Pulmonary artery endothelial cell (primary cell): ENCODE measurements around the gene TIRAP. TPM values are rescaled to one million over a fixed set of nuclear protein-coding genes. Genes with fewer than 3 reads are reported as not detected.
"Not testable (repeated sequence)": the region's sequence is repeated elsewhere in the genome, so short reads cannot be mapped to it uniquely, and the experiment has no call there.

Experiments
- DNase-seq: peaks from one replicate; pipeline ENCODE4 v3.0.0-alpha.2; 2011; ENCODE audit warnings: low read depth, low spot score
- total RNA-seq: library from RNA; depleted of rRNA; stranded (reverse); fragments of >200 nt; gene quantifications from 2 replicates; pipeline ENCODE4 v1.2.3, GENCODE V29; 2014

TIRAP gene
- total RNA-seq, 1 donor from 2014 or later = 3.2 TPM

DNA sequence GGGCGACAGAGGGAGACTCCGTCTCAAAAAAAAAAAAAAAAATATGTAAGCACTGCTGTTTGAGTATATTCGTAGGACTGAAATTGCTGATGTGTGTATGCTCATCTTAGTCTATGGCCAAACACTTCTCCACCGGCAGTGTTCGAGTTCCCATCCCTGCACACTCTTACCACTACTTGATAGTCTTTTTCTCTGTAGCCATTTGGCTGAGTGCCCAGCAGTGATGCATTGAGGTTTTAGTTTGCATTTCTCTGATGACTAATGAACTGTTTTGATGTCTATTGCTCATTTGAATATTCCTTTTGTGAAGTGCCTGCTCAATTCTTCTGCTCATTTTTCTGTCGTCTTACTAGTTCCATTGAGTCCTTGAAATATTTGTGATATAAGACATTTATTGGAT lies 1.9 kb downstream of the TIRAP start:
- peak; percentile 77 for DNase-seq

DNA sequence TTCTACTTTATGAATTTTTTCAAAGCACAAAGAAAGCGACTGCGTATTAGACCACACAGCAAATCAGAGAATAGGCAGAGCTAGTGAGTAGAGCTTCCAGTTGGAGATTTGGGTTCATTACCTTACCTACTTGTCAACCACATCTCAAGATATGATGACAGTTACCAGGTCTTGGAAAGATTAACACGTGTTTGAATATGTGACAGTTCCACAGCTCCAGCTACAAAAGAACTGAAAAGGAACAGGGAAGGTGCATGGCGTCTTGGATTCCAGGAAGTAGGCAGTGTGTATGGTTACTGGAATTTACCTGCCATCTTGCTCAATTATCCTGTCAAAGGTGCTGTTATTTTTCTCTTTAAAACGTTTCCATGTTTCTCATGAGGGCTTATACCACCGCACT lies 5.3 kb downstream of the TIRAP start:
- DNase-seq = no peak

DNA sequence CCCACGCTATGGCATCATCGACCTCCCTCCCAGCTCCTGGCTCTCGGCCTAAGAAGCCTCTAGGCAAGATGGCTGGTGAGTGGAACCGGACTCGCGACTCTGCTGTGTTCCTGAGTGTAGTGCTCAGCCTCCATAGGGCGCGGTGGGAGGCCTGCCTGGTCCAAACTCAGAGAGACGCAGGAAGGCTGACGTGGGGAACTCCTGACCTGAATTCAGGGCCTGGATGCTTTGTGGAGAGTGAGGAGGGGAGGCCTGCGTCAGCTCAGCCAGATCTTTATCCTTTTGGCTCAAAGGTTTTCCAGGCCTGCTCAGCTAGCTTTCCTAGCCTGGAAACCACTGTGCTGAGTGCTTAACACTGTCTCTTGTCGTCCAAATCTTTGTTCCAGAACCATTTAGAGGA lies 8.0 kb downstream of the TIRAP start:
- no peak for DNase-seq

DNA sequence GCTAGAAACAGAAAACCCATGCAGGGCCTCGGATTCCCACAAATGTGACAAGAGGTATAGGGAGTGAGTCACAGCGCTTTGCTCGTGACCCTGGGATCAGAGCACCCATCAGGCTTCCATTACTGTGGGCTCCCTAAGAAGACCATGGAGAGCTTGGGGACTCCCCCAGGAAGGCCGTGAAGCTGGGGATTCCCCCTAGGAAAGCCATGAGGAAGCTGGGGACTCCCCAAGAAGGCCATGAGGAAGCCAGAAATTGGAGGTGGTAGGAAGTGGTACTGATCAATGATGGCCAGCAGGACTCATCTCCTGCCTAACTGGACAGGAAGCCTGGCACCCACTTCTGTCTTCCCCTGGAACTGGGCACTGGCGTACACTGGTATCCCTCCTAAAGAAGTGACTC lies 10.8 kb downstream of the TIRAP start:
- no peak for DNase-seq

DNA sequence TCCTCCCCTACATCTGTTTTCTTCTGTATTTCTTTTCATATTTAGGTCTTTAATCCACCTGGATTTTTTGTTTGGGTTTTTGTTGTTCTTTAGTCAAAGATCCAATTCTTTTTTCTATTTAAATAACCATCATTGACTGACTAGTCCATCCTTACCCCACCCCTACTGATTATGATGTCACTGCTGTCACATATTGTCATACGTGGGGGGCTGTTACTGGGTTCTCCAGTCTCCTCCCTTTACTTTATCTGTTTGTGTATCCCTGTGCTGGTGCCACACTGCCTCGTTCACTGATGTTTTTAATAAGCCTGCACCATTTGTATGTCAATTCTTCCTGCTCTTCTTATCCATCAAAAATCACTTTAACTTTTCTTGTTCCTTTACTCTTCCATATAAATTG lies 14.1 kb downstream of the TIRAP start:
- DNase-seq = no peak

DNA sequence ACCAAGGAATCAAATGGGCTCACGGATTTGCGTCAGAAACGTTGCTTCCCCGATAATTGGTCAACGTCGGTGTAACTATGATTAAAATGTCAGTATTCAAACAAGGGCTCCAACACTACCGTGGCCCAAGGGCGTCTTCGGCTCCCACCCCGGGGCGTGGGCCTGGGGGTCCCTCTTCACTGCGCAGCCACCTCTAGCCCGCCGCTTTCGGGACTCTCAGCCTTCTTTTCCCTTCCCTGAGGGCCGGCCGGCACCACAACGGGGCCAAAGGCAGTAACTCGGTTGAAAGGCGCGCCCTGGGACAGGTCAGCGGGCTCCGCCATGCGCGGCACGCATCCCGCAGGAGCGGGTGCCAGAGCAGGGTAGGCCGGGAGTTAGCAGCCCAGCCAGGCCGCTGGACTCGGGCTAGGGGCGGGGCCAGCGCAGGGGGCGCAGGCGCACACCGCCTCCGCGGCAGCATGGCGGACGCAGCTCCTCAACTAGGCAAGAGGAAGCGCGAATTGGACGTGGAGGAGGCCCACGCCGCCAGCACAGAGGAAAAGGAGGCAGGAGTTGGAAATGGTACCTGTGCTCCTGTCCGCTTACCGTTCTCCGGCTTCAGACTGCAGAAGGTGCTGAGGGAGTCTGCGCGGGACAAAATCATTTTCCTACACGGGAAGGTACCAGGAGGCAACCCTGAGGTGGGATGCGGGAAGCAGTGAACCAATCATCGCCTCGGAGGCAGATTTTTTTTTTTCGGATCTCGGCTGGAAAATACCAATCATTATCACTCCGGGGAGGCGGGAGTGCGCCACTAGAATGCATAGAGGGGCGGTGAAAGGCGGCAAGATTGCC lies 20.9 kb downstream of the TIRAP start, which contains the start of gene DCPS:
Gene DCPS, plus strand, starts transcription at position 438 of the 834 bp plus-strand sequence. Its CDS starts 21 bp downstream, at position 459.
- peak; percentile 67 for DNase-seq

DNA sequence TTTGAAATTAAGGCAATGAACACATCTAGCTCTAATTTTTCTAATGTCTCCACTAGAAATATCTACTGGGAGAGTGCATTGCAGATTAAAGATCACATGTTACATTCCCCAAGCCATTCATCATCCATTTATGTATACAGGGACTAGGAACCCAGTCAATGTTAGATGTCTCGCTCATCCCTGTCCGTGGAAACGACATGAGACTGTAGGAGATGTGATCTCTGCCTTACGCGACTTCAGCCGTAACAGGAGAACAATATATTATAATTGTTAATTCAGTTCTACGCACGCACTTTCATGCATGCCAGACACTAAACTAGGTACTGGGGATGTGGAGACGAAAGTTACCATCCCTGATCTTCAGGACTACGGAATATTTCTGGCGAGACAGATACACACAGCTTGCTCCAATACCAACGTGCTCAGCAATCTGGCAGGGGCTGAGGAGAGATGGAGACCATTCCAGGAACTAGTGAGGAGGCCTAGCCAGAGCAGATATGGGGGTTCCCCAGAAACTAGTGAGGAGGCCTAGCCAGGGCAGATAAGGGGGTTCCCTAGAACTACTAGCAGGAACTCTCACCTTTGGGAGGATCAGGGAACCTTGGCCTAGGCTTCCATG lies 21.7 kb downstream of the TIRAP start:
- DNase-seq = no peak

DNA sequence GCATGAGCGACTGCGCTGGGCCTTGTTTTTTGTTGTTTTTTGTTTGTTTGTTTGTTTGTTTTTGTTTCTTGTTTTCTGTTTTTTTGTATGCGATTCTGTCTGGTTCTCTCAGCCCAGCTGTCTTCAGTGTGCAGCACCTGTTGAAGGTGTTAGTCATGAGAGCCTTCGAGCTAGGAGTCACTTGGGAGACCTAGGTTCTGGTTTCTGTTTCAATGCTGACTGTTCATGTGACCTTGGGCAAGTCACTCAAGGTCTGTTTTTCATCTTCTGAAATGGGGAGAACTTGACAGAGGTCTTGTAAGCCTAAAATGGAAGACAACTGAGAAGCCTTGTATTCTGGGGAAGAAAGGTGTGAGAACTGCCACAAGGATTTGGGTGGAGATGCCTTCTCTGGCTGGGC lies 22.8 kb downstream of the TIRAP start:
- DNase-seq = no peak

DNA sequence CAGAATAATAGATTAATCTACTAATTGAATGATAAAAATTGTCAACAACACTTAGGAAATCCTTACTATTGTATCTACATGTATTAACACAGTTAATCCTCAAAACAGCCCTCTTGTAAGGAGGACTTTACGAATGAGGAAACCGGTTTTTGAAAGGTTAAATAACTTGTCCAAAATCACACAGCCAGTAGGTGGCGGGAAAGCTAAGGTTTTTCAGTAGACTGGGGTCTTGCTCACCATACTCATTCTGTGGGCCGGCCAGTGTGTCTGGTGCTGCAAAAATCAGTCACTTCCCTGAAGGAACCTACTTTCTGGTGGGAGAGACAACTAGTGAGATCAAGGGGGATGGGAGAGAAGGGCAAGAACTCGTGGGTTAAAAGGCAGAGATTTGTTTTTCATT lies 24.8 kb downstream of the TIRAP start:
- no peak for DNase-seq

DNA sequence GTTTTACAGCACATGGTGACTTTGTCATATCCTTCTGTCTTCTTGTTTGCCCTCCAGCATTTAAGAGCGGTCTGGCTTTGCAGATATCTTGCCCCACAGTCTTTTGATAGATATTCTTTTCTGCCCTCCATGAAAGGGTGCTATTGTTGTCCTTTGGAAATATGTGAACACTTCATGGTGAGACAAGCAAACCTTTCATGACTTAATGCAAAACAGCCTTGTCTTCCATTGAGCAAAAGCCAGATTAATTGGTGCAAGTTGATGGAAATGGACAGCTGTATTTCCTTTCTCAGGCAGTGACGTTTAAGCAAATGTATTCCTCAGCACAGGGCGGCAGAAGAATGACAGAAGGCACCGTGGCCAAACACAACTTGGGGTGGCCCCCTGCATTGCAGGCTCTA lies 25.4 kb downstream of the TIRAP start:
- no peak for DNase-seq

DNA sequence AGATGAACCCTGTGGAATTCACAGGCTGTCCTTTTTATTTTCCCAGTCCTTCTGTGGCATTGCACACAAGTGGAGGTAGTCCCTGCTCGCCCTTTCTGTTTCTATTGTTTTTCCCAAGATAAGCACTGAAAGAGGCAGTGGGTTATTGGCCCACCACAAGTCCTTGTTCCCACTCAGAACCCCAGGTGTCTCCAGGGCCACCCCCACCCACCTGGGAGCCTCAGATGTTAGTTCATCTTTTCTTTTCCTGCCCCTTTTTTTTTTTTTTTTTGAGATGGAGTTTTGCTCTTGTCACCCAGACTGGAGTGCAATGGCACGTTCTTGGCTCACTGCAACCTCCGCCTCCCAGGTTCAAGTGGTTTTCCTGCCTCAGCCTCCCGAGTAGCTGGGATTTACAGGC lies 25.9 kb downstream of the TIRAP start:
- DNase-seq = not testable (repeated sequence)

DNA sequence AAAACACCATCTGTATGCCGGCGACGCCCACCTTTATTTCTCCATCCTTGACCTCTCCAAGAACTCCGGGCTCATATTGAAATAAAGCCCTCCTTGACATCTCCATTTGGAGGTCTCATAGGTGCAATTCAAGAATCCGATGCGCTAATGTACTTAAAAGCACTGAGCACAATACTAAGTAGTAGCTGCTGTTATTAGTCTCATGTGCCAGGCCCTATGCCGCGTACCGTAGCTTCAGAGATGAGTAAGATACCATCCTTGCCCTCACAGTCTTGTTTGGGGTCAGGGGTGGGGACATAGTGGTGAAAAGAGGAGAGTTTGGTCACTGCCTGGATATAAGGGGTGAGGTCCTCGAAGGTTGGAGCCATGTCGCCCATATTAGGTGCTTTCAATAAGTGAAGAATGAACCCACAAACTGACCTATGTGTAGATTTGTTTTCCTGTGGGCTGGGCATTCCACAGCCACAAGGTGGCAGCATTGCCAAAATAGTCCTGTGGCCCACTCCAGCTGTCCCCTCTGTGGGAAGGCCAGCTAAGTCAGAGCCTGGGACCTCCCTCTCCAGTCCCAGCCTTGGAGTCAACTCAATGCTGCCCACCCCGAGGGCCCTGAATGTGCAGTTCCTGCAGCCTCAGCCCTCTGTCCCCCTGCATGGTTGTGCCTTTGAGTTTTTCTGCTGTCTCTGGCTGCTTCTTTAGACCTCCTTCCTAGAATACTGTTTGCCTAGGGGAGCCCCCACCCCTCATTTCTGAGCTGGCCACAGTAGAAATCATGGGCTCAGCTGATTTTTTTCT lies 27.5 kb downstream of the TIRAP start:
- no peak for DNase-seq

DNA sequence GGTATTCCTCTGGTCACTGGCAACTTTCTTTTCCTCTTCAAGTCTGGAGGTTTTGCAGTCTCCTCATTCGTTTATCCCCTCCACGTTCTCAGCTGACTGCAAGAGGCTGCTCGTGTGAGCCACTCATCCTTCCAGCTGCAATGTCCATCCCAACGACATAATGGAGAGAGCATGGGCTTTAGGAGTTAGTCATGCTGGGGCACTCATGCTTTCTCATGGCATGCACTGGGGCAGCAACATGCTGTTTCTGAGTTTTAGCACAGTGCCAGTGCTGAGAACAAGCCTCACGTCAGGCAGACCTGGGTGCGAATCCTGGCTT lies 28.1 kb downstream of the TIRAP start:
- DNase-seq = no peak

DNA sequence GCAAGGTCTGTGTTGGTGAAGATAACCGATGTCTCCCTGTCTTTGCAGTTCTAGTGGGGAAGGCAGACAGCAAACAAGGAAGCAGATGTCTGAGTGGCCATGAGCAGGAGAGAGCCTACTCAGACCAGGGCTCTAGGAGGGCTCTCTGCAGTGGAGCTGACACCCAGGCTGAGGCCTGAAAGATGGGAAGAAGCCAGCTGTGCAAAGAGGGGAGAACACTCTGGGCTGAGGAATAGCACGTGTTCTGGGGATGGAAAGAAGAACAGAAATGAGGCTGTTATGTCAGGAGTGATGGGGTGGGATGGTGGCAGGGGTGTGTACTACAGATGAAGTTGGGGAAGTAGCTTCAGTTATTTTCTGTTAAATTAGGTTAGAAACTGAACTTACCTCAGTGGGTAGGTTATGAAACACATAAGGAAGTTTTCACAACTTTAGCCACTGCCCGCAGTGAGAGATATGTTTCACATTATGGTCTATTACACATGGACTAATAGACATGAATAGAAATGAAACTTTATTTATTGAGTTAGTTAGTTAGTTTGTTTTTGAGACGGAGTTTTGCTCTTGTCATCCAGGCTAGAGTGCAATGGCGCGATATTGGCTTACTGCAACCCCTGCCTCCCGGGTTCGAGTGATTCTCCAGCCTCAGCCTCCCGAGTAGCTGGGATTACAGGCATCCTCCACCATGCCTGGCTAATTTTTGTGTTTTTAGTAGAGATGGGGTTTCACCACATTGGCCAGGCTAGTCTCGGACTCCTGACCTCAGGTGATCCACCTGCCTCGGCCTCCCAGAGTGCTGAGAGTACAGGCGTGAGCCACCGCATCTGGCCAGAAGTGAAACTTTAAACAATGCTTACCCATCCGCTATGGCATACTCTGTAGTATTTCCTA lies 28.8 kb downstream of the TIRAP start:
- no peak for DNase-seq

DNA sequence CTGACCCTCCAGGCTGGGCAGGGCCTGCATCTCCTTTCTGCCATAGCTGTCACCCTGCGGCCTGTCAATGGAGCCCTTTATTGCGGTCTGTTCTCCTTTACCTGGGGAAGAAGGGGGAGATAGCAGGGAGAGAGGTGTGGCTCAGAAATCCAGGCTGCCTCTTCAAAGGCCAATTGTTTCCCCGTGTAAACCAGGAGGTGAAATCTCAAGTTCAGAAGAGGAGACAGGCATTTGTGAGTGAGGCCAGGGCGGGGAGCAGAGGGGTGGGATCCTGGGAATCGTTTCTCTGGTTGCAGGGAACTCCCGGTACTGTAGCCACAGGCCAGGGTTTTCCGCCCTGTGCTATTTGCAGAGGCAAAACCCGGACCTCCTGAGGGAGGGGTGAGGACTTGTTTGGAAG lies 30.1 kb downstream of the TIRAP start:
- DNase-seq = no peak

DNA sequence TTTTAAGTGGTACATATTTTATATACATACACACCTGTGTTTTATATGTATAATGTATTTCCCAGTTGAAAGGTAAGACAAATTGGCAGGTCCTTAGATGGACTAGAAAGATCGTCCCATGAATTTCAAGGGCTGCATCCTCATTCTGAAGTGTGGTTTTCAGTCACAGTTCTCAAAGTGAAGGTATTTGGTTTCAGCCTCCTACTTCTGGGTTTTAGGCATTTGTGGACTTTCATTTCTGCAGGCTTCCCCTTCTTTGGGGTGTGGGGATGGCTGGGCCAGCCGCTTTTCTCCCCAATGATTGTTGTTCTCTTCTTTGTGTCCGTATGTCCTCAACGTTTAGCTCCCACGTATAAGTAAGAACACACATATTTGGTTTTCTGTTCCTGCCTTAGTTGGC lies 30.9 kb downstream of the TIRAP start:
- DNase-seq = no peak

DNA sequence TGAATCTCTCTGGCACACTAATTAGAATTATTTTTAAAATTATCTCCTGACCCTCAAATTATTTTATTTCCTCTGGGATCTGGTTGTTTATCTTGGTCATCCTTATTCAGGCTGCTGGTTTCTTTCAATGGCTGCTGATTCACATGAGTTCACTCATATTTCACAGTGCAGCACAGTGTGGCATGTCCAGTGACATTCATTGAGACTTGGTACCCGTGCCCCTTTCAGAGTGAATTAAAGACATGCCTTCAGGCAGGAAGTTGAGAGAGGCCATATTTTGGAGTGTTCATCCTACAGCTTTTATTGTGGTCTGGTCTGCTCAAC lies 34.5 kb downstream of the TIRAP start:
- DNase-seq = no peak

DNA sequence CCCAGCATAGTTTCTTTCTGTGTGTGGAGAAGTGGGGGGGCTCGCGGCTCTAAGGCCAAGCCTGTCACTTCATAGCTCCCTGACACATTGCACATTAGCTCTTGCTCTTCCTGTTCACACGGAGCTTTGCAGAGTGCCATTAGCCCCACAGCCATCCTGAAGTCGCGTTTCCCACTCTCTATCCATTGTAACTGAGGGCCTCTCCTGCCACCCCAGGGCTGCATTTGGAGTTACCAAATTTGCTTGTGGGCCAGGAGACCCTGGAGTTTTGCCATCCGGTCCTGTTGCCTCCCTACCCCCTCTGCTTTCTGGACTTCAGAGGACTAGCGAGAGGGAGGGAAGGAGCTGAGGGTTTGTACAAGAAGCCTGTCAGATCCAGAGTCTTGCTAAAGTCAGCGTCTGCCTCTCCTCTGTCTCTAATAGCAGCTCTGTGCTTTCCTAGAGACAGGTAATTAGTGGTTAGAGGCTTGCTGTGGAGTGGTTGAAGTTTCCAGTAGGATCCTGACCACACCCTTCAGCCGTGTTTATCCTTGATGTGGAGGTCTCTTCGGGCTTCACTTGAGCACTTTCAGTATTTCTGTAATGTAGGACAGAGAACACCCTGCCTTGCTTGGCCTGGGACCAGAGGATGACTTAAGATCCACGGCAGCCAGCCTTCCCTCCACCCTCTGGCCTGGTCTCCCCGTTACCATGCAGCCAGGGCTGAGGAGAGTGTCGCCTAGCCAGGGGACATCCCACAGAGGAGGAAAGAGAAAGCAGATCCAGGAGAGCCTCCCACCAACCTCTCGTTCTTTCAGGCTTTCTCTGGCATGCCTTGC lies 35.1 kb downstream of the TIRAP start:
- DNase-seq = no peak

DNA sequence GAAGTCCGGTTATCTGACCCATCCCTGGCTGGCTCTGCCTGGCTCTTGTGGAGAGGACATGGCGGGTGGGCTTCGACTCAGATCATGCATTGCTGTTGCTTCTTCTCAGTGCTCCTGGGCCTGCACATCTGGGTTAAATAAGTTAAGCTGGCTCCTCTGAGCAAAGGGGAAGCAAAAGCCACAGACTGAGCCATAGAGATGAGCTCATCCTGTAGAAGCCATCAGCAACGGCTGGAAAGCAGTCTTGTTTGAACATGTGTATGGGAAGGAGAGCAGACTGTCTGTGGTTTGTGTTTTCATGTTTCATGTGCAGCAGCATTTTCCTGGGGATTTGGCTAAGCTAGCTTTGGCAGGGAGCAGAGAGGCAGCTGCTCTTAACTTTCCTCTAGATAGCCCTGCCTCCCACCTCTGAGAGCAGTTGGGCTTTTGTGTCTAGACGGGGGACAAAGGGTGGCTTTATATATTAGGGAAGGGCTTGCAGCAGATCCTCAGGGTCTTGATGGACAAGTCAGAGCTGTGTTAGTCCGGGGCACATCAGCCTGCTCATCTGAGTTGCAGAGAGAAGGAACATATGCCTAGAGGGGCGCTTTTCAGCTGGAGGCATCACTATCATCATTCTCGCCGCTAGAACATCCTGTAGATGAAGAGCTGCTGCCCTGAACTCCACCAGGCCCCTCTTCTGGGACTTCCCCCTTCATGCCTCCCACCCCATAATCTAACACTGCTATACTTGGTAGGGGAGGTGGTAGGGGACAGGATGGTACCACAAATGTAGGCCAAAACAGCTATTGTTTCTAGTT lies 35.9 kb downstream of the TIRAP start:
- DNase-seq = no peak

DNA sequence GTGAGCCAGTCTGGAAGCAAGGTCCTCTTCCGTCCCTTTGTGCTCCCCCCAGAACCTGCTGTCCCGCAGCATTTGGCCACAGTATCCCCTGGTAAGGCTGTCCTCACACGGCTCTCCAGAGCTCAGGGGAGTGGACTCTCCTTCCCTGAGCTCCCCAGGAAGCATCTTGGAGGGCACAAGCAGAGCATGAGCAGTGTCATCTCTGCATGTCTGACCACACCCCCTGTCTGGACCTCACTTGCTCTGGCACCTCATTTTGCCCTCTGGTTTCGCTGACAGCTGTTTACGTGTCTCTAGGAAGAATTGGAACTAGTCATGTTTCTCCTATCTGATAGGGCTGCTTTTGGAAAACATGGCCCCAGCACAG lies 36.5 kb downstream of the TIRAP start:
- DNase-seq = no peak
